Upper lobe of right lung (tissue), 1 donor: ENCODE data around the gene KIFC3. TPM values are rescaled to one million over a fixed set of nuclear protein-coding genes. Genes with fewer than 3 reads are reported as not detected.

ENCODE experiments used
- ATAC-seq: fragments of 200-7000 bp; cut with Tn5 transposase; one replicate; pipeline ENCODE4 v1.9.1; 2020; ENCODE audit warnings: mild to moderate bottlenecking, moderate library complexity
- DNase-seq: peaks from one replicate; pipeline ENCODE4 v3.0.0-alpha.2; 2020
- H3K27ac ChIP-seq: fragments of 200-600 bp; one replicate; pipeline ENCODE4 v1.8.0; 2022
- H3K27me3 ChIP-seq: fragments of 200-600 bp; one replicate; pipeline ENCODE4 v1.8.0; 2022; ENCODE audit warnings: mild to moderate bottlenecking
- H3K36me3 ChIP-seq: fragments of 200-600 bp; one replicate; pipeline ENCODE4 v1.8.0; 2022
- H3K4me1 ChIP-seq: fragments of 200-600 bp; one replicate; pipeline ENCODE4 v1.8.0; 2022
- H3K4me3 ChIP-seq: fragments of 200-600 bp; one replicate; pipeline ENCODE4 v1.8.0; 2022; ENCODE audit warnings: mild to moderate bottlenecking
- H3K9me3 ChIP-seq: fragments of 200-600 bp; one replicate; pipeline ENCODE4 v1.8.0; 2022
- CTCF ChIP-seq: fragments of 200-600 bp; IDR thresholded peaks from one replicate; pipeline ENCODE4 v1.8.0; 2022; ENCODE audit warnings: antibody characterized with exemption
- intact Hi-C: fragments of 100-400 bp; cut with DNase I; formaldehyde crosslinking; loops from one replicate; pipeline ENCODE4 v1.11.0; 2022
- total RNA-seq: library from RNA; stranded (reverse); fragmentation: NEBNext Ultra II Directional; extraction: Animal tissue kit (Norgen Biotek cat#: 25700); gene quantifications from one replicate; pipeline ENCODE4 v1.2.1, GENCODE V29; 2021
- donor health status: DM: no; HTN: yes; CAD: no; lungs with severe emphysema.

KIFC3 gene
- total RNA-seq, 1 donor from 2014 or later, result 99.1 TPM

GRCh38 chr16:57844416-57845030, 42.2 kb upstream of the KIFC3 start:
- intact Hi-C loops, result no loop called here
- no peak for ATAC-seq

GRCh38 chr16:57843400-57843799, 41.1 kb upstream of the KIFC3 start:
- DNase-seq (no peak), ATAC-seq (no peak)
- no peak overlapping the region for H3K27ac ChIP-seq
- intact Hi-C loops, result no loop called here
- TF ChIP-seq CTCF, result no peak
- H3K9me3 ChIP-seq, result no peaks in the 10 kb centered on the region
- no peaks in the 10 kb centered on the region for H3K27me3 ChIP-seq
- H3K4me1 ChIP-seq, result no peaks in the 10 kb centered on the region
- H3K36me3 ChIP-seq, result no peaks in the 10 kb centered on the region
- no peak overlapping the region for H3K4me3 ChIP-seq

More at GRCh38 chr16:57844416-57845030, 42.2 kb upstream of the KIFC3 start:
- no peaks in the 10 kb centered on the region for H3K27me3 ChIP-seq
- no peaks in the 10 kb centered on the region for H3K36me3 ChIP-seq
- H3K27ac ChIP-seq, result no peak overlapping the region
- no peaks in the 10 kb centered on the region for H3K9me3 ChIP-seq
- H3K4me1 ChIP-seq, result no peaks in the 10 kb centered on the region
- no peak for DNase-seq
- TF ChIP-seq CTCF, result no peak
- H3K4me3 ChIP-seq, result no peak overlapping the region

- ATAC-seq, result no peak
- H3K36me3 ChIP-seq, result no peaks in the 10 kb centered on the region
- H3K27ac ChIP-seq, result no peak overlapping the region
- no peak overlapping the region for H3K4me3 ChIP-seq
- DNase-seq, result no peak
- intact Hi-C loops, result no loop called here
- TF ChIP-seq CTCF, result no peak
- no peaks in the 10 kb centered on the region for H3K9me3 ChIP-seq
- no peaks in the 10 kb centered on the region for H3K27me3 ChIP-seq
- no peaks in the 10 kb centered on the region for H3K4me1 ChIP-seq
These were observed 40.3 kb upstream of the KIFC3 start for GRCh38 chr16:57842601-57843000.

- Histone ChIP-seq H3K36me3 (no peaks in the 10 kb centered on the region), H3K27ac (no peak overlapping the region), H3K27me3 (no peaks in the 10 kb centered on the region), H3K4me1 (no peaks in the 10 kb centered on the region), H3K9me3 (no peaks in the 10 kb centered on the region), H3K4me3 (no peak overlapping the region)
- ATAC-seq (no peak), DNase-seq (no peak)
- intact Hi-C loops, result no loop called here
- TF ChIP-seq CTCF, result no peak
These were observed 38.5 kb upstream of the KIFC3 start for GRCh38 chr16:57840833-57841232.

GRCh38 chr16:57838161-57838560, 35.9 kb upstream of the KIFC3 start:
- H3K36me3 ChIP-seq, result no peaks in the 10 kb centered on the region
- no peaks in the 10 kb centered on the region for H3K4me1 ChIP-seq
- intact Hi-C loops, result no loop called here

More at GRCh38 chr16:57838161-57838560, 35.9 kb upstream of the KIFC3 start:
- Histone ChIP-seq H3K9me3 (no peaks in the 10 kb centered on the region), H3K27me3 (no peaks in the 10 kb centered on the region), H3K4me3 (no peak overlapping the region), H3K27ac (no peak overlapping the region)
- ATAC-seq, result no peak
- TF ChIP-seq CTCF, result no peak
- no peak for DNase-seq
